GM21367 (cell line): Measurements from ENCODE around the gene PODXL2.
"Not testable (repeated sequence)": the region's sequence is repeated elsewhere in the genome, so short reads cannot be mapped to it uniquely, and the experiment has no call there.

Source experiments
- ATAC-seq: cut with Tn5 transposase; IDR thresholded peaks from one replicate; pipeline ENCODE4 v1.9.1; 2021; ENCODE audit not compliant: unreplicated experiment

The PODXL2 gene

DNA sequence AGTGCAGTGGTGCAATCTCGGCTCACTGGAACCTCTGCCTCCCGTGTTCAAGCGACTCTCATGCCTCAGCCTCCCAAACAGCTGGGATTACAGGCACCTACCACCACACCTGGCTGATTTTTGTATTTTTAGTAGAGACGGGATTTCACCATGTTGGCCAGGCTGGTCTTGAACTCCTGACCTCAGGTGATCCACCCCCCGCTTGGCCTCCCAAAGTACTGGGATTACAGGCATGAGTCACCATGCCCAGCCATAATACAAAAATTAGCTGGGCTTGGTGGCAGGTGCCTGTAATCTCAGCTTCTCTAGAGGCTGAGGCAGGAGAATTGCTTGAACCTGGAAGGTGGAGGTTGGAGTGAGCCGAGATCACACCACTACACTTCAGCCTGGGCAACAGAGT lies 26.0 kb downstream of the PODXL2 start:
- not testable (repeated sequence) for ATAC-seq

DNA sequence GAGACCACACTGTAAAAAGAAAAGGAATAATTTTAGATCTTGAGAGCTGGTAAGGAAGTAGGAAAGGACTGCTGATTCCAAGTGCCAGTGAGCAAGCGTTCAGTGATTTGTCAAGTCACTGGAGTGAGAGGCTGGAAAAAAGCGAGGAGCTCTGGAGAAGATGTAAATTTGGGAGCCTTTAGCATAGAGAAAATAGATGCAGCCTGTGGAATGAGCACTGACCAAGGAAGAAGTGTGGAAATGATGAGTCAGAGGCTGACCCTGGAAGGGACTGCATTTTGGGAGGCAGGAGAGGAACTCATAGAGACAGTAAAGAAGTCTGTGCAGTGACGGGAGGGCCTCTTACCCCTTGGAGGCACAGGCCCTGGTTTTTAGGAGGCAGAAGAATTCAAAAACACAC lies 26.7 kb downstream of the PODXL2 start:
- ATAC-seq = no peak

DNA sequence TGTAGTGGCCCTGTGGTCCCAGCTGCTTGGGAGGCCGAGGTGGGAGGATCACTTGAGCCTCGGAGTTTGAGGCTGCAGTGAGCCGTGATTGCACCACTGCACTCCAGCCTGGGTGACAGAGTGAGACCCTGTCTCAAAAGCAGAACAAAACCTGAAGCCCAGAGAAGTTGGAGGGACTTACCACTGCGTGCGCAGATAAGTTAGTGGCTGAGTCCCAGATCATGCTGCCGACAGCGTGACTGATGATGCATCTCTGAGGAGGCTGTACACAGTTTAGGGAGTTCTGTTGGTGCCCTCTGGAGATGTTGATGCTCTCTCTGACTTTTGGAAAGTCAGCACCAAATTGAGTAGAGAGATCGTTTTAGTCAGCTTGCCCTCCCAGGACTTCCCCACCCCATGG lies 27.9 kb downstream of the PODXL2 start:
- ATAC-seq = no peak

DNA sequence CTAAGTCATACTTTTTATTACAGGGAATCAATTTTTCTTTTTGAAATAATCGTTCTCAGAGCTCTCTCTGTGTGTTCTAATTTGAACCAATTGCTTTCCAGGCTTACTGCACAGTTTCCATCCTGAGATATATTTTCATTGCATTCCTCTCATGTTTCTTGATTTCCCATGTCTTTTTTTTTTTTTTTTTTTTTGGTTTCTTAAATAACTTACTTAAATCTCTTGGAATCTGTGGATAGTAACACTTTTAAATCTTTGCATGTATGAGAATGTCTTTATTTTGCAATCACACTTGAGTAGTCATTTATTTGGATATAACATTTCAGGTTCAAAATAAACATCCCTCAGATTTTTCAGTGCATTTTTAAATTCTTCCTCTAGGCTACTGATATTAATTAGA lies 29.2 kb downstream of the PODXL2 start:
- no peak for ATAC-seq

DNA sequence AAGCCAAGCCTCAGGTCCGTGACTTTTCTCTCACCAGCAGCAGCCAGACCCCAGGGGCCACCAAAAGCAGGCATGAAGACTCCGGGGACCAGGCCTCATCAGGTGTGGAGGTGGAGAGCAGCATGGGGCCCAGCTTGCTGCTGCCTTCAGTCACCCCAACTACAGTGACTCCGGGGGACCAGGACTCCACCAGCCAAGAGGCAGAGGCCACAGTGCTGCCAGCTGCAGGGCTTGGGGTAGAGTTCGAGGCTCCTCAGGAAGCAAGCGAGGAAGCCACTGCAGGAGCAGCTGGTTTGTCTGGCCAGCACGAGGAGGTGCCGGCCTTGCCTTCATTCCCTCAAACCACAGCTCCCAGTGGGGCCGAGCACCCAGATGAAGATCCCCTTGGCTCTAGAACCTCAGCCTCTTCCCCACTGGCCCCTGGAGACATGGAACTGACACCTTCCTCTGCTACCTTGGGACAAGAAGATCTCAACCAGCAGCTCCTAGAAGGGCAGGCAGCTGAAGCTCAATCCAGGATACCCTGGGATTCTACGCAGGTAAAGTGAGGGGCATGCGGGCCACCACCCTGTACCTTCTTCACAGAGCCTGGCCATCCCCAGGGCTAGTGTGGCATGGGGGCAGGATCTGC lies 31.8 kb downstream of the PODXL2 start:
- no peak for ATAC-seq

DNA sequence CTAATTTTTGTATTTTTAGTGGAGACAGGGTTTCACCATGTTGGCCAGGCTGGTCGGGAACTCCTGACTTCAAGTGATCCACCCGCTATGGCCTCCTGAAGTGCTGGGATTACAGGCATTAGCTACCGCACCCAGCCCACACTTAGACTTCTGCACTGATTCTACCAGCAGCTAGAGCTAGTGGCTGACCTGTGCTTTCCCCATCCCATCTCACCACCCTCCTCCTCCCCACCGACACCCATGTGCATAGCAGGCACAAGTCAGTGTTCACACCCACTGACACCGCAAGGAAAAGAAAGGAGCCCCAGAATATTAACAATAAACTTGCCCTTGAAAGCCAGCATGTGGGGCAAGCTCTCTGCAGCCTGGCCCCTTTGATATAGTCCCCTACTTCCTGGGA lies 32.6 kb downstream of the PODXL2 start:
- no peak for ATAC-seq

DNA sequence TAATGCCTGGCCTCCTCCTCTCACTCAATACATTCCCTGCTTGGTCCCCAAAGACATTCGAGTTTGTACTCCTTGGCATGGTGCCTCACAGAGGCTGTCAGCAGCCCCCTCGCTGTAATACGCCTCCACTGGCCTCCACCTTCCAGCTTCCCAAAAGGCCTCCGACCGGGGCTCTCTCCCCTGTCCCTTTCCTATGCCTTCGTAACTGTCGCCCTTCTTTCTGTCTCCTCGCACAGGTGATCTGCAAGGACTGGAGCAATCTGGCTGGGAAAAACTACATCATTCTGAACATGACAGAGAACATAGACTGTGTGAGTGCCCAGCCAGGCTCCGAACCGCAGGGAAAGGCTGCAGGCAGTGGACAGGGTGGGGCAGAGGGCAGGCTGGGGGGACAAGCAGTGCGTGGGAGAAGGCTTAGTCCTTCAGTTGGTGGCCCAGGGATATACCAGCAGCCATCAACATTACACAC lies 33.0 kb downstream of the PODXL2 start:
- no peak for ATAC-seq

DNA sequence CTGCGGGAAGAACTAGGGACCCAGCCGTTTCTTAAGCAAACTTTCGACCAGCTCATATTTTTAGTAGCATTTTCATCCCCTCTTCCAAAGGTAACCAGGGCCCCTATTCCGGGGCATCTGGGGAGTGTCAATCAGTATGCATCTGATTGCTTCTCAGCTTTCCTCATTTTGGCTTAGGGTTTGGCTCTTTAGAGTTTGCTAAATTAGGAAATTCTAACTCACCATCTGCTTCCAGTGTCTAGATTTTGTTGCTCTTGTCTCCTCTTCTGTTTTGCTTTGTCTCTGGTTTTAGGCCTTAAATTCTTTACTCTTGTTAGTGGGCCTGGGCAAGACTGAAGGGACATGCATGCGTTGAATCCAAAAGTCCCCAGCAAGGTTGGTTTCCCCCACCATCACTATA lies 34.2 kb downstream of the PODXL2 start:
- ATAC-seq = no peak

DNA sequence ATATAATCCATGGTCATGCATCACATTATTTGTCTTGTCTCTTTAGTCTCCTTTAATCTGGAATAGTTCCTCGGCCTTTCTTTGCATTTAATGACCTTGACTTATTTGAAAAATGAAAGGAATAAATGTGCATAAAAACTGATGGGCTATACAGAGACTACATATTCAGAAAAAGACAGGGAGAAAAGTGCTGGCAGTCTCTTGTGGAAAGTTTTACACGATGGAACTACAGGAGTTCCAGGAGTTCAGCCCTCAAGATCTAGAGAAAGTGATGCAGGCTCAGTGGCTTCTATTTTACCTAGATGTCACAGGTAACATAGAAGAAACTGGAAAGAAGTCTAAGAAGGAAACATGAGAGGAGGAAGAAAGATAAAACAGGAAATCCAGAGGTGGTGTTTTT lies 36.2 kb downstream of the PODXL2 start:
- no peak for ATAC-seq

DNA sequence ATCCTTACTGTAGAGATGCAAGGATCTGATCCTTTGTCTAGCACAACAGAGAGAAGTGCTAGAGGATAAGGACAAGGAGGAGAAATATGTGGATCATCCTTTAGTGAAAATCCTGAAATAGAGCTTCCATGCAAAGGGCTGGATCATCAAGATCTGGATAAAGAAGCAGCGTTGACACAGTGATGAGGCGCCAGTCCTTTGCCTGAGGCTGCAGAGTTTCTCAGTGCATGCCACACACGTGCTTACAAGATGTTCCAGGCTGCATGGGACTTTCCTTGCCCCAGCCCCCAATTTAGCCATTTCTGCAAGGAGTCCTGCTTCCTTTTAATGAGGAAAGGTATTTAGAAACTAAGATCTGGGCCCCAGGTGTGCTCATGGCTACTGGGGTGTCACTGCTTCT lies 36.6 kb downstream of the PODXL2 start:
- ATAC-seq = no peak

DNA sequence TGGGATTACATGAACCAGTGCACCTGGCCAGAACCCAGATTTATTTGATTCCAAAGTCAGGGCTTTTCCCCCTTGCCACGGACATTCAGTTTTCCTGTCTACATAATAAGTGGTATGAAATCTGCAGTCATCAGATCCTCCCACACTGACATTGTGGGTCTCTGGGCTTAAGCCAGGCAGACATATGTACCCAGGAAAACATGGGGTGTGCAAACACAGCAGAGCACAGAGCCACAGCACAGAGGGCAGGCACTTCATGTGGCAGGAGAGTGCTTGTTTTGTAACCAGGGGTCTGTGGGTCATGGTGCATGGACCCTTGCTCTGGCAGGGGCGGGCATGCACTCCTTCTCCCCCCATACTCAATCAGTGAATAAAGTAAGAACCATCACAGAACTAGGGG lies 37.7 kb downstream of the PODXL2 start:
- no peak for ATAC-seq

DNA sequence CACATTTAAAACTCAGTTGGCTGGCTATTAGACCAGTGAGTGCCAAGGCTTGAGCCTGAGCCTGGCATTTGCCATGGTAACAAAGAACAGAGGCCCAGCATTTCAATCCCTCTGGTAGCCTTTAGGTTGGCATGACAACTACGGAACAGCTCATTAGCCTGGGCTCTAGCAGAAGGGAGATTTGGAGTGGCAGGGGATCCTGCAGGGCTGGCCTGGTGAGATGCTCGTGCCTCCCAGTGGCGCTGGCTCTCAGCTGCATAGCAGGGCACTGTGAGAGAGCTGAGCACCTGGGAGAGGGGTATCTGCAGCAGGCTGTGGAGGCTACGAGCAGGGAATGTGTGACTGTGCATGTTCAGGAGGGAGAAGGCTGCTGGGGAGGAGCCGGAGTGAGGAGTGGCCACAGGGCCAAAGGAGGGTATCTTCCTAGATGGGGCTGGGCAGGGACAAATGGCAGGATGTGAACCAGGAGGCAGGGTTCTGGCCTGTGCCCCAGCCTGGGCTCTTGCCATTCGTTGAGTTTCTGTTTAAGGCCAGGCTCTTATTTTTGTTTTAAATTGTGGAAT lies 38.2 kb downstream of the PODXL2 start:
- no peak for ATAC-seq

DNA sequence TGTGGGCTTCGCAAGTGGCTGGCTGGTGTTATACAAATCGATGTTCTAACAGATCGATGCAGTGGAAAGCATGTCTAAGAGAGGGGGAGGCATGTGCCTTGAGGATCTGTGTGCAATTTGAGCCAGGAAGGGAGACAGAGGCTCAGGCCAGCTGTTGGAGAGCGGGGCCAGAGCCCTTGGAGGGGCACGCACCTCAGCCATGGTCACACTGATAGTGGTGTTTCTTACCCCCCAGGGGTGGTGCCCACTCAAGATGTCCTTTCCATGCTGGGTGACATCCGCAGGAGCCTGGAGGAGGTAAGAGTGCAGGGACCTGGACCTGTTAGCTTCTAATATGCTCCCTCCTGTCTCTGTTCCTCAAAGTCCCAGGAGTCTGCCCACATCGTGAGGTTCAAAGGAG lies 39.9 kb downstream of the PODXL2 start:
- ATAC-seq = no peak

DNA sequence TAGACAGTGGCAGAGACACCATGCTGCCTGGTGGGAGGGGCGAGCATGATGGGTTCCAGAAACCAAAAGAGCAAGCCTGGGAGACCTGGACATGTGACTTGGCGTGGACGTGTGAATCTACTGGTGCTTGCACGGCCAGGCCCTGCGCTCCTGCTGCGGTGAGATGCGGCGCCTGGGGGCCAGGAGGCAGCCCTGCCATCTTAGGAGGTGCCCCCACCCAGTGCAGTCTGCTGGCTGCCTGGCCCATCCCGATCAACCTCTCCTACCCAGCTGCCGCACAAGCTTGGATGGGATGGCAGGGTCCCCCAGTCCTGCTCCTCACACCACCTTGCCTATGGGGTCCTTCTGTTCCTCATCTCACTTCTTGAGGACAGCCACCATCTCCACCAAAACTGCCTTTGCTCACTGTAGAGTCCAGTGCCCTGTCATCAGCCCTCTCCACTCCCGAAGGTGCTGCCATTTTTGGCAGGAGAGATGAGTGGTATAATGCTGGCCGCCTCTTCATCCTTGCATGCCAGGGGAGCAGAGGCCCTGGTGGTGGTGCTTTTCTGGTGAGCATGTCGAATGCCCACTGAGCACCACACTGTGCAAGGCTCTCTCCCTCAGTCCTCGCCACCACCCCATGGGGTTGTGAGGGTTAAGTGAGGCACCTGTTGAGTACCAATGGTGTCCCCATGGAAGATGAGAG lies 40.7 kb downstream of the PODXL2 start:
- no peak for ATAC-seq

DNA sequence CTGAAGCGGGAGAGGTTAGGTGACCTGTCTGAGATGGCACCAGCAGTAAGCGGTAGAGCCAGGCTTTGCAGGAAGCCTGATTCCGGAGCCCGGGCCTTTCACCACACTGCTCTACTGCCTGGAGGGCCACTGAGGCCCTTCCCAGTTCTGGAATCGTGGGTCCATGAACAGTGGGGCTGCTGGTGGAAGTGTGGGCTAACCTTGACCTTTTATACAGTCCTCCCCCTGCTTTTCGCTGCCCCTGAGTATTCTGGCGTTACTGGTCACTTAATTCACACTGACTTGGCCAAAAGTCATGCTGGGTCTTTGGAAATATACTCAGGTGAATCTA lies 41.2 kb downstream of the PODXL2 start:
- no peak for ATAC-seq

DNA sequence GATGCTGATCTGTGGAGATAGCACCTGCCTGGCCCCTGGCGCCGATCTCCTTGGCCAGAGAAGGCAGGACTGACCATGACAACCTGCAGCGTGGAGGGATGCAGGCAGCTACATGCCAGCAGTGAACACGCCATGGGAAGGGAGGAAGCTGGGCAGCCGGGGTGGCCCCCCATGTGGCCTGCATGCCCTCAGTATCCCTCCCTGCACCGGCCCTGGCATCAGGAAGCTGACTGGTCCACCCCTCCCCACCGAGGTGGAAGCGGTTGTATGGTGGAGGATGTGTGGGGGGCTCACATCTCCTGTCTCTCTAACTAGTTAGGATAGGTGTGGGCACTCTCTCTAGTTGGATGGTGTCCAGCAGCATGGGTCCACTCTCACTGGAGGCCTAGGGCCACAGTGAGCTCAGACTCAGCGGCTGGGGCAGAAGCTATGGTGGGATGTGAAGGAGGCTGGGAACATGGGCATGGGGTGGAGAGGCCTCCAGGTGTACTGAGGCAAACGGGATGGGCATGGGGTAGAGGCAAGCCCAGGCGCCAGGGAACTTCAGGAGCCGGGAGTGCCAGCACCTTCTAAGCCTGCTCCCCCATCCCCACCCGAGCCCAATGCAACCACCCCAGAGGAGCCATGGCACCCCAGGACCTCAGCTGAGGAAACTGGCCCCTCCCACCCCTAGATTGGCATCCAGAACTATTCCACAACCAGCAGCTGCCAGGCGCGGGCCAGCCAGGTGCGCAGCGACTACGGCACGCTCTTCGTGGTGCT lies 42.0 kb downstream of the PODXL2 start:
- no peak for ATAC-seq

DNA sequence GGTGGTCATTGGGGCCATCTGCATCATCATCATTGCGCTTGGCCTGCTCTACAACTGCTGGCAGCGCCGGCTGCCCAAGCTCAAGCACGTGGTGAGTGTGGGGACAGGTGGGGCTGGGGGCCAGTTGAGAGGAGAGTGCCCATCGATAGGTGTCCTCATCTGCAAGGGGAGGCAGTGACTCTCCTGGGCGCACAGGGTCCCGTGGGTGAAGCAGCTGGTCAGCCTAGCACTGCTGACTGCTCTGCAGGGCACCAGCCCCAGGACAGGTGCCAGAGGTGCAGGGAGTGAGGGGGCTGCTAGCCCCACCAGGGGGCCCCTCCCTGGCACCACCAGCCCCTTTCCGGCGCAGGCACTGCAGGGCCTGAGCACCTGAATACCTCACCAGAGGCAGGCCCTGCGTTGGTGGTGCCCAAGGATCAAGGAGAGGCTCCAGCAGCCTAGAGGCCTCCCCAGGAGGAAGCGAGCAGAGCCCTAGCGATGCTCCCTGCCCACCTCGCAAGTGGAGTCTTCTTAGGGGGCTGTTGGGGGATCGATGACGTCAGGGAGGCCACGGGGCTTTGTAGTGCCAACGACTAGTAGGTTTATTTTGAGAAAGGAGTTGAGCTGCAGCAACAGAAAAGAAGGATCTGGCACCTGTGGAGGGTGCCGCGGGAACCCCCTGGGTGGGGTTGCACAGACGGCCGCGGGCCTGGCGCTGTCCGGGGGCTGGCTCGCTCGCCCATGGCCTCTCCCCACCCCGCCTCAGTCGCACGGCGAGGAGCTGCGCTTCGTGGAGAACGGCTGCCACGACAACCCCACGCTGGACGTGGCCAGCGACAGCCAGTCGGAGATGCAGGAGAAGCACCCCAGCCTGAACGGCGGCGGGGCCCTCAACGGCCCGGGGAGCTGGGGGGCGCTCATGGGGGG lies 42.8 kb downstream of the PODXL2 start:
- ATAC-seq = no peak

DNA sequence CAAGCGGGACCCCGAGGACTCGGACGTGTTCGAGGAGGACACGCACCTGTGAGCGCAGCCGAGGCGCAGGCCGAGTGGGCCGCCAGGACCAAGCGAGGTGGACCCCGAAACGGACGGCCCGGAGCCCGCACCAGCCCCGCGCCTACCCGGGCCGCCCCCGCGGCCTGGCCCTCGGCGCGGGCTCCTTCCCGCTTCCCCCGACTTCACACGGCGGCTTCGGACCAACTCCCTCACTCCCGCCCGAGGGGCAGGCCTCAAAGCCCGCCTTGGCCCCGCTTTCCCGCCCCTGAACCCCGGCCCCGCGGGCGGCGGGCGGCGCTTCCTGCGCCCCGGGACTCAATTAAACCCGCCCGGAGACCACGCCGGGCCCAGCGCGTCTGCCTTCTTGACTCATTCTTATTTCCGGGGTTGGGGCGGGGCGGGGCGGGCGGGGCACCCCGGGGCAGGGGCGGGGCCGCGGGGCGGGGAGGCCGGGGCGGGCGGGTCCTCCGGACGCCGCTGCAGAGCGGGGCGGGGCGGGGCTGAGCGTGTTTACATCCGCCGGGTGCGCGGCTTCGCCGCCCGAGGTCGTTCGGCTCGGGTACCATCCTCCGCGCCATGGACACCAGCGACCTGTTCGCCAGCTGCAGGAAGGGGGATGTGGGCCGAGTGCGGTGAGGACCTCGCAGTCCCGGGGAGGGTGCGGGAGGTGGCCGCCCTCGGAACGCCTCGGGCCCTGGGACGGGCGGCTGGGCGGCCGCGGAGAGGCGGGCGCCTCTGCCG lies 43.6 kb downstream of the PODXL2 start, which contains the start of gene ABTB1:
Gene ABTB1 (plus strand): TSS at position 524 of the 762 bp plus-strand sequence. CDS start 74 bp downstream, at position 598.
- ATAC-seq = peak; percentile 64

DNA sequence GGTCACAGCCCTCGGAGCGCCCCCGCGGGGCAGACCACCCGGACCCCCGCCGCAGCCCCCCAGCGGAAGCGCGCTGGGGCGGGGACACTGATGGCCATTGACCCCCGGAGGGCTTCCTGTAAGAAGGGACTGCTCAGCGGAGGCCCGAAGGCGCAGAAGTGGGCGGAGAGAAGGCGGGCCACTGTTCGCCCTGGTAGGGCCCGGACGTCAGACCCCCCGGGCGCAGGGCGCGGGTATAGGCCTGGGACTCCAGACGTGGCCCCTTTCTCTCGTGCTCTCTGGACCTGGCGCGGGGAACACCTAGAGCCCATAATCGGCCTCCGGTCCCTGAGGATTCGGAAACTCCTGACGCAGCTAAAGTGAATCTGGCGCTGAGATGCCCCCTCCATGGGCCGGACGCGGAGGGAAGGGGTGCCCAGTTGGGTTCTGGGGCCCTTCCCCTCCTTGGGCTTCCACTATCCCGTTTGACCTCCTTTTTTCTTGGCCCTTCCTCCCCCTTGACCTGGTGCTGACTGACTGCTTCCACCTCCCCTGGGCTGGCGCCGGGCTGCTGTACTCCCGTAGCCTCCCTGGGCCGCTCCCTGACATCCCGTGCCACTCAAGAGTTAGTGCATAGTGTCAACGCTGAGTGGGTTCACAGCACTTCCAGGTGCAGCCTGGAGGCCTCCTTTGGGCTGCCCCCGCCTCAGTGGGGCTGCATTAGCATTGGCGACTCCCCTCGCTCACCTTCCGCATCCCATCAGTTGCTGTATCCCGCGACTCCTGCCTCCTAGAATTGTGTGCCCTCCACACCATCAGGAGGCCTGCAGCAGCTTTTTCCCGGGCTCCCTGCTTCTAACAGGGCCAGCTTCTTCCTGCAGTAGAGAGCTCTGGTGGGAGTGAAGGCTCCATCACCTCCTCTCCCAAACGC lies 44.5 kb downstream of the PODXL2 start:
- ATAC-seq = peak; percentile 20
